GM19468 (cell line): ENCODE measurements around the gene C20orf173.
"Not testable (repeated sequence)": the region's sequence is repeated elsewhere in the genome, so short reads cannot be mapped to it uniquely, and the experiment has no call there.

ENCODE experiments used
- ATAC-seq: cut with Tn5 transposase; IDR thresholded peaks from one replicate; pipeline ENCODE4 v1.9.1; 2021; ENCODE audit warnings: mild to moderate bottlenecking, moderate library complexity, moderate number of reproducible peaks; ENCODE audit not compliant: unreplicated experiment; ENCODE audit errors: extremely low read depth

C20orf173 gene, protein sequence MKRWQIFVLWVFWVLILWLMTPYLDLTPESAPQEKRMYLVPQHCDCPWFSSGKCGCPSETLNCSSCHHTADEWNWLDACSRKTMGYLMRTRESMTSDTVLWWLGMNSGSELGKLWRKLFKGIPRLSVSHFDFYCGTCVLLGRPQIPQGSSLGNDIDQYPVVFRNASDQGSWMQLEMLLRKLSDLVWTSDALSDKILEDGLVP

GRCh38 chr20:35529552-35529951, at the start of gene C20orf173:
C20orf173 (minus strand) TSS chr20:35529652; CDS start chr20:35529373, 279 bp downstream.
- ATAC-seq, result no peak

DNA sequence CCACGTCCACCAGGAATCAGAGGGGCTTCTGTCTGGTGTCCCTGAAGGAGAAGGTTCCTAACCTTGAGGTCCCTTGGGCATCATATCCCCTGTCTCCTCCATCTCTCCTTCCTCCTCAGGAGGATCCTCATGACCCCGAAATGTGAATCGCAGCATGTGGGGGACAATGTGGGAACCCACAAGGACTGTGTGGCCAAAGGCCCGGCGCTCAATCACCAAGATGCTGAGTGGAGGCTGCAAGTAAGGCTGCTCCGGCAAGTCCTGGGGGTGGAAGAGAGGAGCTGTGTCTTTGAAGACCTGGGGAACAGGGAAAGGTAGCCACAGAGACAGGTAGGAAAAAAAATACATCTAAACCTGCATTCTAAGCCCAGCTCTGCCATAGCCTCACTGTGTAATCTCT, 49.7 kb upstream of the C20orf173 start:
- ATAC-seq, result no peak

GRCh38 chr20:35578469-35578868, 49.0 kb upstream of the C20orf173 start:
- no peak for ATAC-seq

GRCh38 chr20:35576816-35577215, 47.4 kb upstream of the C20orf173 start:
- ATAC-seq, result no peak

DNA sequence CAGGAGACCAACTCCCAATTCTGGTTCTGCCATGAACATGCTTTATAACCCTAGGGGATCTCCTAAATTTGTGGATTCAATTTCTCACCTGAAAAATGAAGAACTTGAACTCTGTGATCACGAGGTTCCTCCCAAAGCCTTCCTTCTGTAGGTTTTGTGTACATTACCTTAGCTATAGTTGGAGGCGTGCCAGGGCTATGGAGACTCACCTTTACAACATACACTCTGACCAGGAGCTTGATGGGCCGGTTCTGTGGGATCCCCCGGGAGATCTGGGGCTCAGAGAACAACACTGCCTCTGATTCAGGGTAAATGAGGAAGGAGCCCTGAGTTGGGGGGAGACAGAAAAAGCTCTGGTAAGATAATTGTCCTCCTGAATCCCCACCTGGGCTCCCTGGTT, 46.5 kb upstream of the C20orf173 start:
- ATAC-seq, result no peak

DNA sequence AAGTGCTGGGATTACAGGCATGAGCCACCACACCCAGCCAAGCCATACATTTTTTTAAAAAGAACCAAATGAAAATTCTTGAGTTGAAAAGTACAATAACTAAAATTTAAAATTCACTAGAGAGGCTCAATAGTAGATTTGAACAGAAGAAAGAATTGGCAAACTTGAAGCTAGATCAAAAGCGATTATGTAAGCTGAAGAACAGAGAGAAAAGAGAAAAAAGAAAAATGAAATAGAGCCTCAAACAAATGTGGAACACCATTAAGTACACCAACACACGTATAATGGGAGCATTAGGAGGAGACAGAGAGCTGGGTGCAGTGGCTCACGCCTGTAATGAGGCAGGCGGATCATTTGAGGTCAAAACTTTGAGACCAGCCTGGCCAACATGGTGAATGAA, 43.4 kb upstream of the C20orf173 start:
- ATAC-seq, result no peak

DNA sequence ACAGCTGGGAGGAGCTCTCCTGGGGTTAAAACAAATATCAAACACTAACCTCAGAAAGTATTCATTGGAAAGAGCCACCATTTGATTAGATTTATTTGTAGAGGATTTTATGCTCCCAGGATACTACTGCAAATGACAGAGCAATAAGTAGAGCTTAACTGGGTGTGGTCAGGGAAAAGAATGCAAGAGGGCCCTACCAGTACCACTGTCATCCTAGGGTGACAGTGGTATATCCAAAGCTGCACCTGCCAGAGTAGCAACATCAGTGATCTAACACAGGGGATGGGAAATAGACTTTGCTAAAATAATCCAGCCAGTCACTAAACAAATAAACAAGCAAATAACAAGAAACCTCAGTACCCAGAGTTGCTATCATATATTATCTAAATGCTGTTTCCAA, 42.1 kb upstream of the C20orf173 start:
- no peak for ATAC-seq

- no peak for ATAC-seq
Observed at GRCh38 chr20:35568645-35569044, 39.2 kb upstream of the C20orf173 start.

DNA sequence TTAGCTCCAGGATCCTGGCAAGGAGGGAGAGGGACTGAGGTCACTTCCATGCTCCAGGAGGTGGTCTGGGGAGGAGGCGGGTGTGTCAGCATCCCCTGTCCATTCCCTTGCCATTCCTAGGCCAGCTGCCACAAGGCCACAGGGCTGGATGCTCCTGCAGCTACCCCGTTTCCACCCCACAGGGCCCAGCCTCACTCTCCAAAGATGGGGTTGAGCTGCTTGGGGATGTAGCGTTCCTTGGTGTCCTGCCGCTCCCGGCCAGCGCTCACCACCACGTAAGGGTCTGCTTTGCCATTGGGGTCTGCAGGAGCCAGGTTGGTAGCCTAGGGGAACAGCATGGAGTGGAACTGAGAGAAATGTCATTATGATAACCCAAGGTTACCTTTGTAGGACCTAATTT, 35.5 kb upstream of the C20orf173 start:
- no peak for ATAC-seq

DNA sequence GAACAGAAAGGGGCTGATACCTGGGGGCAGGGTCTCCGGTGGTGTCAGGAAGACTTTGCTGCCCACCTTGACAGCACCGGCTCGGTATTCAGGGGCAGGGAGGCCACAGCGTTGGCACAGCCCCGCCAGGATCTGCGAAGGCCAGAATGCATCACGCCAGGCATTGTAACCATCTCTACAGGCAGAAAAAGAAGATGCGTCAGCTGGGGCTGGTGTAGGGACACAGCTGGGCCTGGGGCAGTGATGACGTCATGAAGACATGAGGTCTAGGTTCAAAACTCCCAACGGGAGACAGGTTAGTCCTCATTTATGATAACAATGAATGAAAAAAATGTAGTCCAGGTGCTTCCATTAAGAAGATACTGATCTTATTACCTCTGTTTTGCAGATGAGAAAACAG, 34.4 kb upstream of the C20orf173 start:
- ATAC-seq, result no peak

DNA sequence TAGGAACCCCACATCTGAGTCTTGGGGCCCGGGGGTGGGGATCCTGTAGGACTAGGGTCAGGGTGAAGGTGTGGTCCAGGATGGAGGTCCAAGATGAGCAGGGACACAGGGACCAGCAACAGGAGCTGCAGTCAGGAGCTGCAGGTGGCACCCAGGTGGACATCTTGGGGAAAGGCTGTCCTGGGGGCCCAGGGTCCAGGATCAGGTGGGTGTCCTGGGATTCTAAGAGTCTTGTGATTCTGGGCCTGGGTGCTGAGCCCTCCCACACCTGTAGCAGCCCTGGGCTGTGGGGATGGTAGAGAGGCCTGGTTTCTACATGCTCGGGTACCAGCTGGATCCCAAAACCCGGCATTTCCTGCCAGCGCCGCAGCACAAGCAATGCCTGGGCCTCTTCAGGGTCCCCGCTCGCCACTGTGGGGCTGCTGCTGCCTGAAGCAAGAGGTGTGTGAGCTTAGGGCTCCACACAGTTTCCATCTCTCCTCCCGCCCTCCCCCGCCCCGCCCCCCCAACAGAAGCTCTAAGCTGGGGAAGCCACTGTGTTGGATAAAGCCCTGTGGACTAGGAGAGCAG, 33.2 kb upstream of the C20orf173 start:
- no peak for ATAC-seq

GRCh38 chr20:35561671-35562070, 32.2 kb upstream of the C20orf173 start:
- no peak for ATAC-seq

- ATAC-seq, result no peak
Observed at GRCh38 chr20:35561268-35561667, 31.8 kb upstream of the C20orf173 start.

GRCh38 chr20:35560541-35560940, 31.1 kb upstream of the C20orf173 start:
- no peak for ATAC-seq

GRCh38 chr20:35560105-35560511, 30.7 kb upstream of the C20orf173 start:
- ATAC-seq, result no peak

GRCh38 chr20:35559042-35559693, 29.7 kb upstream of the C20orf173 start:
- ATAC-seq, result no peak

- no peak for ATAC-seq
Observed at GRCh38 chr20:35558451-35558850, 29.0 kb upstream of the C20orf173 start.

- no peak for ATAC-seq
Observed at GRCh38 chr20:35556871-35557270, 27.4 kb upstream of the C20orf173 start.

DNA sequence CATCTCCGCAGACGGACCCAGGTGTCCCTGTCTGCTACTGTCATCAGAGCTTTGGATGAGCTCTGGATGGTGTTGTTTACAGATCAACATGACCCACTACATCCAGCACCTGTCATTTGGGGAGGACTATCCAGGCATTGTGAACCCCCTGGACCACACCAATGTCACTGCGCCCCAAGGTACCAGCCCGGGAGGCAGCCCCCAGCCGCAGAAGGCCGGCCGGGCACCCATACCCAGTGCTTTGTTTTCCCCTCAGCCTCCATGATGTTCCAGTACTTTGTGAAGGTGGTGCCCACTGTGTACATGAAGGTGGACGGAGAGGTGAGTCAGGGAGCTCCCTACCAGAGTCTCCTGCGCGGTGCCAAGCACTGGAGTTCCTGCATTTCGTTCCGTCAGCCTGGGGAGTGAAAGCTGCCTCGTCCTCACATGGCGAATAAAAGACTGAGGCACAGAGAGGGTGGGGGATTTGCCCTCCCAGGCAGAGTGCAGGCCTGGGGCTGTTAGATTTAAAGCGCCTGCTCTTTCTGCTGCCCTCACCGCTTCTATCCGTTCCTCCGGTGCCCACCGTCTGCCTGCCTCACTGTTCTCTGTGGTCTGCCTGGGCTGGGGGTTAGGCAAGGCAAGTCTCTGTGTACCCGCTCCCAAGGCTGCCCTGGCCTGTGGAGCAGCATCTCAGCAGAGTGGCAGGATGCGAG, 26.6 kb upstream of the C20orf173 start:
- no peak for ATAC-seq

DNA sequence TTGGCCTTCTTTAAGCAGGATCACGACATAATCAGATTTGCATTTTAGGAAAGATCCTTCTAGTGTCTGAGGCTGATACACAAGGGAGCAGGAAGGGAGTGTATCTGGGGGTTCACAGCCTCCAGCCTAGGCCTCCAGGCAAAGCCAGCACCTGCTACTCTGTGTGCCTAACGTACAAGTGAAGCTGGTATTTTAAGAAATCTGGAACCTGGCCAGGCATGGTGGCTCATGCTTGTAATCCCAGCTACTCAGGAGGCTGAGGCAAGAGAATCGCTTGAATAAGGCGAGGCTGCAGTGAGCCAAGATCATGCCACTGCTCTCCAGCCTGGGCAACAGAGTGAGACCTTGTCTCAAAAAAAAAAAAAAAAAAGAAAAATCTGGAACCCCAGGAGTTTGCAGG, 26.0 kb upstream of the C20orf173 start:
- not testable (repeated sequence) for ATAC-seq

DNA sequence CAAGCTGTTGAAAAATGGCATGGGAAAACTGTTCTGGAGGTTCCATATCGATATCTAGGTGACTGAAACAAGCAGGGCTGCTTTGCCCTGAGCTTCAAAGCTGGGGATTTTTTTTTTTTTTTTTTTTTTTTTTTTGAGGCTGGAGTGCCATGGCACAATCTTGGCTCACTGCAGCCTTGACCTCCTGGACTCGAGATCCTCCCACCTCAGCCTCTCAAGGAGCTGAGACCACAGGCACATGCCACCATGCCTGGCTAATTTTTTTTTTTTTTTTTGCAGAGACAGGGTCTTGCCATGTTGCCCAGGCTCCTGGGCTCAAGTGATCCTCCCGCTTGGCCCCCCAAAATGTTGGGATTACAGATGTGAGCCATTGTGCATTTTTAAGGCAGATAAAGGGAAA, 23.5 kb upstream of the C20orf173 start:
- no peak for ATAC-seq
